ENCODE measurements around the gene OR10A4. TPM values are rescaled to one million over a fixed set of nuclear protein-coding genes. Genes with fewer than 3 reads are reported as not detected.
"Not testable (repeated sequence)": the region's sequence is repeated elsewhere in the genome, so short reads cannot be mapped to it uniquely, and the experiment has no call there.

Gene OR10A4
- total RNA-seq, 2 experiments from 2014 or later: not detected

GRCh38 chr11:6894097-6894496 lies 17.7 kb downstream of the OR10A4 start:
- POLR2A ChIA-PET: no interaction called here
- CTCF ChIA-PET: no interaction called here

GRCh38 chr11:6895010-6895409 lies 18.6 kb downstream of the OR10A4 start:
- ChIA-PET POLR2A (no interaction called here), CTCF (no interaction called here)

DNA sequence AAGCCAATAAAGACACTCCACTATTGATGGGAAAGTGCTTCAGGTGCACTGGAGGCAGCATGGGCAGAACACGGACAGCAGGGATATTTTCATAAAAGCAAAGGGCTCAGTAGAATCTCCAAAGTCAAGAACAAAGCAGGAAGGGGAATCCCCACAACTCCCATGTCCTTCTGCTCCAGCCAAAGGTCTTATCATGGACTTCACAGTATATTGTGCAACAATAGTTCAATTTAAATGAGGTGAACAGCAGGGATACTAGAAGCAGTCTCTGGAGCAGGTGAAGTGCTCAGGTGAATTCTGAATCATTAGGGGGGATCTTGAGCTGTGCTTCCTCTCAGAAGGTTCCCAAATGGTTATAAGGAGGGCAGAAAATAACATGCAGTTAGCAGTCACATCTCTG lies 22.5 kb downstream of the OR10A4 start:
- POLR2A ChIA-PET: no interaction called here
- CTCF ChIA-PET: no interaction called here

GRCh38 chr11:6900327-6900999 lies 24.0 kb downstream of the OR10A4 start:
- ChIA-PET POLR2A (no interaction called here), CTCF (no interaction called here)

- CTCF ChIA-PET, POLR2A ChIA-PET: not testable (repeated sequence)
Observed at GRCh38 chr11:6904804-6905203, 28.4 kb downstream of the OR10A4 start.

GRCh38 chr11:6911378-6911777 lies 35.0 kb downstream of the OR10A4 start:
- ChIA-PET POLR2A (no interaction called here), CTCF (no interaction called here)

DNA sequence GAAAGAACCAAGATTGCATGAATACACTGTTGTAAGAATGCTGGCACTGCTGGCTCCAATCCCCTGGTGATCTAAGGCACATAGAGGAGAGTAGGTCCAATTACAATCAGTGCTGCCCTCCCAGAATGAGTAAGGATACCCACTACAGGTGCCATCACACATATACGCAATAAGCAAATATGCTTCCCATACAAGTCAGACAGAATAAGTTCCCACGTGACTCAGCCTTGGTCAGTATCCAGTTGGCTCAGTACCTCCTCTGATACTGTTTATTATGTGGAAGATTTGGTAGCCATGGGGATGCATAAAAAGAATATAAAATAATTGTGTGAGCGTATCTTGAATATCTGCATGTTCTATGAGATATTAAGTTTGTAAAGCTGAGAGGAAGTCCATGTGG lies 35.5 kb downstream of the OR10A4 start:
- CTCF ChIA-PET: no interaction called here

DNA sequence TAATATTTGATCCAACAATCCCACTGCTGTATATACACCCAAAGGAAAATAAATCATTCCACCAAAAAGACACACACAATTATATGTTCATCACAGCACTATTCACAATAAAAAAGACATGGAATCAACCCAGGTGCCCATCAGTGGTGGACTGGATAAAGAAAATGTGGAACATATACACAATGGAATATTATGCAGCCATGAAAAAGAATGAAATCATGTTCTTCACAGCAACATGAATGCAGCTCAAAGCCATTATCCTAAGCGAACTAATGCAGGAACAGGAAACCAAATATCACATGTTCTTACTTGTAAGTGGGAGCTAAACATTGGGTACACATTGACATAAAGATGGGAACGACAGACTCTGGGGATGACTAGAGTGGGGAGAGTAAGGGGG lies 43.3 kb downstream of the OR10A4 start:
- ChIA-PET POLR2A (no interaction called here), CTCF (no interaction called here)

More for the DNA sequence above, 35.5 kb downstream of the OR10A4 start:
- POLR2A ChIA-PET: no interaction called here

GRCh38 chr11:6920702-6921101 lies 44.3 kb downstream of the OR10A4 start, which contains the start of gene OR2D3:
Gene OR2D3, plus strand, starts transcription at chr11:6921002. Its CDS starts 0 bp downstream, at chr11:6921002.
- ChIA-PET POLR2A (no interaction called here), CTCF (no interaction called here)

DNA sequence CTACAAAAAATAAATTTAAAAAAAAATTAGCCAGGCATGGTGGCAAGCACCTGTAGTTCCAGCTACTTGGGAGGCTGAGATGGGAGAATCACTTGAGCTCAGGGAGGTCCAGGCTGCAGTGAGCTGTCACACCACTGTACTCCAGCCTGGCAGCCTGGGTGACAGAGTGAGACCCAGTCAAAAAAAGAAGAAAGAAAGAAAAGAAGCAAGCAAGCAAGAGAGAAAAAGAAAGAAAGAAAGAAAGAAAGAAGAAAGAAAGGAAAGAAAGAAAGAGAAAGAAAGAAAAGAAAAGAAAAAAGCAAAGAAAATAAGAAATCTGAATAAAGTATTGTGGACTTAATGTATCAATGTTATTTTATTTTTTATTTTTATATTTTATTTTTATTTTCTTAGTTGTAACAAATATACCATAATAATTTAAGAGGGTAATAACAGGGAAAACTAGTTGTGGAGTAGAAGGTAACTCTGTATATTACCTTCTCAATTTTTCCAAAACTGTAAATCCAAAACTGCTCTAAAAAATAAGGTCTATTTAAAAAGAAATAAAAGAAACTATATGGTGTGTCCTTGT lies 48.7 kb downstream of the OR10A4 start:
- CTCF ChIA-PET: no interaction called here
- POLR2A ChIA-PET: no interaction called here

GRCh38 chr11:6925636-6926207 lies 49.3 kb downstream of the OR10A4 start:
- CTCF ChIA-PET: no interaction called here
- POLR2A ChIA-PET: no interaction called here

- POLR2A ChIA-PET: no interaction called here
- CTCF ChIA-PET: no interaction called here
Observed at GRCh38 chr11:6926208-6927029, 50.0 kb downstream of the OR10A4 start, which contains the start of gene ZNF215. Gene ZNF215, plus strand, starts transcription at chr11:6926426. Its CDS starts 5,847 bp downstream, at chr11:6932273.

GRCh38 chr11:6927030-6927617 lies 50.7 kb downstream of the OR10A4 start:
- ChIA-PET POLR2A (no interaction called here), CTCF (no interaction called here)

Other genes with a start within 250 kb of the OR10A4 start
- gene DCHS1, start 220.8 kb upstream of the OR10A4 start, total RNA-seq: under 1 TPM; 0.40 to 0.53 TPM
- 100 to 1,000 TPM; 132 to 146 TPM for gene MRPL17, start 193.3 kb upstream of the OR10A4 start, total RNA-seq
- under 1 TPM in 1 of 2 experiments, not detected in 1; 0.06 TPM for gene OR2AG2, start 104.6 kb upstream of the OR10A4 start, total RNA-seq
- not detected for gene OR2AG1, start 93.6 kb upstream of the OR10A4 start, total RNA-seq
- under 1 TPM; 0.06 to 0.13 TPM for gene OR6A2, start 76.9 kb upstream of the OR10A4 start, total RNA-seq
- not detected for gene OR10A5, start 30.9 kb upstream of the OR10A4 start, total RNA-seq
- not detected for gene OR10A2, start 13.6 kb upstream of the OR10A4 start, total RNA-seq
- gene OR2D2, start 15.9 kb downstream of the OR10A4 start, total RNA-seq: not detected
- not detected for gene OR2D3, start 44.4 kb downstream of the OR10A4 start, total RNA-seq
- 1 to 10 TPM; 1.5 to 1.7 TPM for gene ZNF215, start 49.8 kb downstream of the OR10A4 start, total RNA-seq
- not detected for gene ZNF214, start 143.7 kb downstream of the OR10A4 start, total RNA-seq
- gene NLRP14, start 143.9 kb downstream of the OR10A4 start, total RNA-seq: not detected
- gene RBMXL2, start 212.4 kb downstream of the OR10A4 start, total RNA-seq: not detected